ENCODE data around the gene NEGR1.
A peak's percentile ranks its signal among the peaks of the same experiment; 100 is the strongest.

The NEGR1 gene

DNA sequence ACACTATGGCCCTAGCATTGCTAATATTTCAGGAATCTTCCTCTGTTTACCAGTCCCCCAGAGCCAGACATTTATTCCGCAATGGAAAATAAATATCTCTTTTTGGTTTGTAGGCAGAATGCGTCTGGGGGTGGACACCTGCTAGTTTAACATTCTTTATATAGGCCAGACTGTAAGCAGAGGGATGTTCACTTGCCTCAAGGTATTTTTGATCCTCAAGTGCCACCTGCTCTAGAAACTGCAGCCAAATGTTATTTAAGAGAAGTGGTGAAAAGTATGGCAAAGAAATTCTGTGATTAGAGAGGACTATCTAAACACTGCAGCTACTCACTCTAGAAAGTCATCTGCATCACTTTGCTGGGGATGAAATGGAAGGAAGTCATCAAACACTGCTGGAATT is 164.7 kb downstream of the NEGR1 start:
- no peak for DNase-seq (ENCODE audit: low spot score)

DNA sequence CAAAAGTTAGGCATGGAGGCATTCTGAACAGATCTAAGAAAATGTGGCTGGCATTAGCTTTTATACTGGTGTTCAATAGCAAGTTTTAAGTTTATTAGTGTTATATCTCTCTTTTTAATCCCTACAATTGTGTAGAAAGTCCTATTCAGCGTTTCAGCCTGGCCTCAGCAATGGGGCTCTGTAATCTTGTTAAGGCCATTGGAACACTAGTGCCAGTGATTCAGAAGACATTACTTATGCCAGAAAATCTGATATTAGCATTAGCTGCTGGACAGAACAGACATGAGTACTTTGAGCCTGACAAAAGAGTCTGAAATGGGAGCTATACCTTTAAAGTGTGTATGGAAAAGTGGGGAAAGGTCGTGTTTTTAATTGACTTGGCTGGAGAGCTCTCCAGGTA is 167.0 kb downstream of the NEGR1 start:
- DNase-seq (ENCODE audit: low spot score): no peak

DNA sequence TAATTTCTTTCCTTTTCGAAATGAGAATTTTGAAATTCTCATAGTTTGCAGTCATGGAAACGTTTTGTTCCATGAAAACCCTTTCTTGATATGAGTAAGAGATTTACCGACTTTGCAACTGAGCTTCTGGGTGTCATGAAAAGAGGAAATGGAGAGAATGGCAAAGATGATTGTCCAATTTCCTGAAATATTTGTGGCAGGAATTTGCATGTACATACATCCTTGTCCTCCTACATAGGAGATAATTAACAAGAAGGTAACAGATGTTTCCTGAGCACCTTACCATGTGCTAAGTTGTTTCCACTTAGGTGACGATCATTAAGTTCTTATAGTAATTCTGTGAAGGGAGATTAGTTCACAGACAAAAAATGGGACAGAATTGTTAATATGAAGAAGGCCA is 170.7 kb downstream of the NEGR1 start:
- DNase-seq (ENCODE audit: low spot score): no peak

DNA sequence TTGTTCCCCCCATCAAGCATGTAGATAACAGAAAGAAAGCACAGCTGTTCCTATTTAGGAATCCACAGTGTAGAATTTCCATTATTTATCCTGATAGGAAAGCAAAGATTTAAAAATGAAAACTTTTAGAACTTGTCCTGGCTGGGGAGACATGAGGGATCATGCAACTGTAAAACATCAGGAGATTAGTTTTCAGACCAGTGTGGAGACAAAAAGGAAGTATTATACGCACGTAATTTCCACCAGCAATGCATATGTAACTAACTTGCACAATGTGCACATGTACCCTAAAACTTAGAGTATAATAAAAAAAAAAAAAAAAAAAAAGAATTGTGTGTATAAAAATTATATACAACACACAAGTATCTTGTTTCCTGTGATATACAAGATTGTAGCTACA is 172.4 kb downstream of the NEGR1 start:
- DNase-seq (ENCODE audit: low spot score): no peak

DNA sequence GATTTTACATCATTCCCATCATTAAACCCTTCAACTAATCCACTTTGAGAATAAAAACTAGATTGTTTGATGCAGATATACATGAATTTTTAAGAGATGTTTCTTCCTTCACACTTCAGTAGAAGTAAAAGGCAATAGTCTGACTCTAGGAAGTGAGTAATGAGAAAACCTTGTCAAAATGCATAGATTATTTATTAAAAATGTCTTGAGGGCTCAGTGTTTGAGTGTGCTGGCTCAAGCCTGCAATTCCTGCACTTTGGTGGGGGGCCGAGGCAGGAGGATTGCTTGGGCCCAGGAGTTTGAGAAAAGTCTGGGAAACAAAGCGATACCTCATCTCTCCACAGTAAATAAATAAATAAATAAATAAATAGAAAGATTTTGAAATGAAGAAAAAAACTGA is 177.1 kb downstream of the NEGR1 start:
- DNase-seq (ENCODE audit: low spot score): no peak

DNA sequence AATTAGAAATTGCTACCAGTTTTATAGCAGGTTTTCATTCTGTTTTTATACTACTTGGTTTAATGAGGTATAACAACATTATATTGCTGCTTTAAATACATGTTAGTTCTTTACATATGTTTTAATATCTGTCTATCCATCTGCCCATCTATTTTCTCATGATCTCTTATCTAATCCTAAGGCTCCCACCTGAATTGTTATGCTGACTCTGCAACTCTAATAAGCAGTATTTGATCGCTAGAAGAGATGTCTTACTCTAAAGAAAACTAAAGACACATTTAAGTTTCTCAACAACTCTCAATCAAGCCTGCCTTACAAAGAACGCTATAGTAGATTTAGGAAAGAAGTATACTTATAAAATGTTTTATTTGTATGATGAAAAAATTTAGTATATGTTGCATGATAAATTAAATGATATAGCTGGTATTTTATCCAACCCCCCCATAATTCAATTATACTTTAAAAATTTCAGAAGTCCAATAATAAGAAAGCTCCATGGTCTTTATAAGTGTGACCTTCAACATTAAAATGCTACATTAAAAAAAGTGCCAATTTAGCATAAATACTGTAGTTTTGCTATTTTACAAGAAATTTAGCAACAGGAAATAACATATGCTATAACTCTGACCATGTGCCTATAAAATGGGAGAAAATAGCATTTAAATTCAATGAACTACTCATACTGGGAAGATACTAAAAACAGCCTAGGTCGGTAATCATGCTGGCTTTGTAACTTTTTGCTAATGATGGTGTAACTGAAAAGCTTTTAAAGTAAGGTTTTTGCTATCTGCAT is 180.3 kb downstream of the NEGR1 start:
- DNase-seq (ENCODE audit: low spot score): no peak

GRCh38 chr1:72100771-72101170 is 181.6 kb downstream of the NEGR1 start:
- no peak for DNase-seq (ENCODE audit: low spot score)

- DNase-seq (ENCODE audit: low spot score): no peak
Observed at GRCh38 chr1:72097851-72098570, 184.3 kb downstream of the NEGR1 start.

DNA sequence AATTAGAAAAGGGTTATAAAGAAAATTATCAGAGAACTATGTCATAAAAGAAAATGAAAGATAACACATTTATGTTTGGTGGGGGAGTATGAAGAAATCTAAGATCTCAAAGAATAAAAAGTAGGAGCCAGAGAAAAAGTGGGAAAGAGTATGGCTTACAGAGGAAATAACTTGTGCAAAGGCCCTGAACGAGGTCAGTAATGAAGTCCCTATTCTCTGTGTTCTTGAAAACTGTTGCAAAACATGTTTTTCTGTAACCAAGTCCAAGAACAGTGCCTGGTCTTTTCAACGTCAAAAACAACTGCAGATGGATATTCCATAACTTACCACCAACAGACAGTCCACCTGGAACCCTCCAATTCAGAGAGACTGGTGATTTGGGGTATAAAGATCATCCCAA is 188.1 kb downstream of the NEGR1 start:
- no peak for DNase-seq (ENCODE audit: low spot score)

GRCh38 chr1:72086394-72086793 is 195.9 kb downstream of the NEGR1 start:
- DNase-seq (ENCODE audit: low spot score): no peak

GRCh38 chr1:72075425-72075824 is 206.9 kb downstream of the NEGR1 start:
- no peak for DNase-seq (ENCODE audit: low spot score)

DNA sequence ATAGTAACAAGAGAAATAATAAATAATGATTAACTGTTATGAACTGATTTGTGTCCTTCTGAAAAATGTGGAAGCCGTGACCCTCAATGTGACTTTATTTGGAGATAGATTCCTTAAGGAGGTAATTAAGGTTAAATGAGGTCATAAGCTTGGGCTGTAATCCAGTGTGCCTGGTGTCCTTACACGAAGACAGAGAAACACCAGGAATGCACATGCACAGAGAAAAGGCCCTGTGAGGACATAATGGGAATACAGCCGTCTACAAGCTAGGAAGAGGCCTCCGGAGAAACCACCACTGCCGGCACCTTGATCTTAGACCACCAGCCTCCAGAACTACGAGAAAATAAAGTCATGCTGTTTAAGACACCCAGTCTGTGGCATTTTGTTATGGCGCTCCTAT is 215.9 kb downstream of the NEGR1 start:
- no peak for DNase-seq (ENCODE audit: low spot score)

- DNase-seq (ENCODE audit: low spot score): no peak
Observed at GRCh38 chr1:72064196-72065075, 217.9 kb downstream of the NEGR1 start.

DNA sequence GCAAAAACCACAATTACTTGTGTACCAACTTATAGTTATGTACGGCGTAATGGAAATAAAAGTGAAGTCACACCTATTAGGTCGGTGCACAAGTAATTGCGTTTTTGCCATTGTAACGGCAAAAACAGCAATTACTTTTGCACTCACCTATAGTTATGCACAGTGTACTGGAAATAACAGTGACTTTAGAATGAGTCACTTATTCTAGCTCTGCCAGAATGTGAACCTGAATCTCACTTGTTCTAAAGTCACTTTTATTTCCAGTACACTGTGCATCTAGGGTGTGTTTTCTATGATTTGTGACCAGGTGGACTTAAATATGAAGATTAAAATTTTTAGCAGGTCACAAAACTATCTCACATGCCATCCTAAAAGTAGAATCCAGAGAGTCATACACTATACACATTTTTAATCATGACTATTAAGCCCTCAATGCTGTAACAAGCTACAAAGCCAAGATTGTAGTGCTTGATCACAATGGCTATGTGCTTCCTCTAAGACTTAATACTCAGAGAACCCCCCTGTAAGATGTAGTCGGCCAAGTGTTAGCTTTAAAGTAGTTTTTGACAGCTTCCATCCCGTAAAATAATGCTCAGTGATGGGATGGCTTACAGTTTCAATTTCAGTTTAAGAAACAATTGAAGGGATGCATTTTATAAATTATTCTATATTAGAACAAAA is 218.8 kb downstream of the NEGR1 start:
- no peak for DNase-seq (ENCODE audit: low spot score)

GRCh38 chr1:72062584-72062983 is 219.8 kb downstream of the NEGR1 start:
- DNase-seq (ENCODE audit: low spot score): no peak

GRCh38 chr1:72060466-72061245 is 221.7 kb downstream of the NEGR1 start:
- DNase-seq (ENCODE audit: low spot score): no peak

DNA sequence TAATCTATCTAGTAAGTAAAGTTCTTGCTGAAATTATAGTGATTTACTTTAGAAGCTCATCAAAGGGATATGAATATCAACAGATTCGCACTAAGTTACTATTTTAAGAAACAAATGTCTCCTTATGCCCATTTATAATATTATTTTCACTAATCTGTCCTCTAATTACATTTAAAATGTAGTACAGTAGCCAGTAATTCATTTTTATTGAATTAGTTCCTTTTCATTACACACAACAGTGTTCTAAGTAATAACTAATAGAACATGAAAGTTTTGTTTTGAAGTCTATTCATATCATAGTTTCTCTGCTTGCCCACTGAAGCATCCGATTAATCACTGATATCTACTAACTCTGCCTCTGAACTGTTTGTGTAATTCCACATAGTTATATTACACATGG is 225.8 kb downstream of the NEGR1 start:
- DNase-seq (ENCODE audit: low spot score): no peak

DNA sequence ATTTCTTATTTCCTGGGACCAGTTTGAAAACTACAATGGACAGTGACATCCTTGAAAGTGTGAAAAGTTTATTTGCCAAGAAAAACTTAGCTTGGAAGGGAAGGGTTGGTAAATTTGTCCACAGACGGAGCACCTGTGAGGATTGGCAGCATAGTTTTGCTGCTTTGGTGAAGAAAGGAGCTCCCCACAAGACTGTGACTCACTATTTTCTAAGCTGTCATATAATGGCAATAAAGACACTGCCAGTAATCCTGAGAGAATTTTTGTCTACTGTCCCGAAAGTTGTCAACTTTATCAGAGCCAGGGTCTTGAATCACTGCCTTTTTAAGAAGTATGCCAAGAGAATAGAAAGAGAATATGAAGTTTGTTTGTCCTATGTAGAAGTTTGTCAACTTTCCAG is 230.8 kb downstream of the NEGR1 start:
- no peak for DNase-seq (ENCODE audit: low spot score)

GRCh38 chr1:72050551-72050950 is 231.8 kb downstream of the NEGR1 start:
- DNase-seq (ENCODE audit: low spot score): no peak

- DNase-seq (ENCODE audit: low spot score): peak; percentile 2
Observed at GRCh38 chr1:72037745-72038343, 244.5 kb downstream of the NEGR1 start.

DNA sequence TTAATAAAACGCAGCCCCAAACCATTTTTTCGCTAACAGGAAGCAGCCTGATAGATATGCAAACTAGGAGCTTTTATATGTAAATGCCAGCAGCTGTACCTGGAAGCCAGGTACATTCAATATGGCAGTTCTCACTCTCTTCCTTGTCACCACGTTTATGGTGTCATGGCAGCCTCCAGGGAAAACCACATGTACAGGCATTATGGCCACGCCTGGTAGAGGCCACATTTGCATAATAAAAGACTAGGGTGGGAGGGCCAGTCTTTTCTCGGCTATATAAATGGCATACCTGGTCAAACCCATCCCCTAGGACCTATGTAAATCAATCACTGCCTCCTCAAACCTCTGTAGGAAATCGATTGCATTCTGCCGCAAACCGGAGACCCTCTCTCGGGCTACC is 247.5 kb downstream of the NEGR1 start:
- DNase-seq (ENCODE audit: low spot score): no peak

All from hematopoietic multipotent progenitor cell treated with erythropoietin and hydrocortisone succinate and interleukin-3 and kit ligand, for 15 days (in vitro differentiated cells).